ENCODE measurements around the gene SLC19A2. TPM values are rescaled to one million over a fixed set of nuclear protein-coding genes. Genes with fewer than 3 reads are reported as not detected.

The SLC19A2 gene
- total RNA-seq, 1 donor from 2014 or later = 14.1 TPM

- no peak overlapping the region for H3K27ac Mint-ChIP-seq (ENCODE audit: unreplicated experiment)
- peaks cover 75% of the 10 kb centered on the region for H3K79me2 ChIP-seq (ENCODE audit: insufficient read depth, low read length)
- H3K4me1 ChIP-seq (ENCODE audit: insufficient read depth, low read length) = peaks cover 13% of the 10 kb centered on the region
- TF ChIP-seq CTCF (IDR thresholded peaks at IDR 0.05; ENCODE audit: insufficient read depth, low read depth, low read length) (no peak), EZH2 (IDR thresholded peaks at IDR 0.05; ENCODE audit: insufficient read depth, low read length) (no peak)
- peaks cover 67% of the 10 kb centered on the region for H4K20me1 ChIP-seq (ENCODE audit: insufficient read depth, low read length)
- H3K9ac ChIP-seq (ENCODE audit: low read length) = no peak overlapping the region
- H3K36me3 ChIP-seq (ENCODE audit: insufficient read depth, low read length) = no peaks in the 10 kb centered on the region
- FAIRE-seq (no peak), DNase-seq (ENCODE audit: low read depth) (no peak)
- H3K36me3 Mint-ChIP-seq (ENCODE audit: low read depth, unreplicated experiment) = peaks cover 2% of the 10 kb centered on the region
- no peak overlapping the region for H3K27ac ChIP-seq (ENCODE audit: low read depth, low read length)
- no peak overlapping the region for H3K4me3 ChIP-seq (ENCODE audit: insufficient read depth, low read depth, low read length)
- no peak overlapping the region for H2AFZ ChIP-seq (ENCODE audit: low read depth, low read length)
- H3K4me2 ChIP-seq (ENCODE audit: low read length) = no peak overlapping the region
- H3K4me1 Mint-ChIP-seq (ENCODE audit: low read depth, unreplicated experiment) = peaks cover 27% of the 10 kb centered on the region
- no peaks in the 10 kb centered on the region for H3K9me3 Mint-ChIP-seq (ENCODE audit: unreplicated experiment)
- no peaks in the 10 kb centered on the region for H3K27me3 Mint-ChIP-seq (ENCODE audit: low read depth, unreplicated experiment)
- no peaks in the 10 kb centered on the region for H3K27me3 ChIP-seq (ENCODE audit: insufficient read depth, low read length)
- no peaks in the 10 kb centered on the region for H3K9me3 ChIP-seq (ENCODE audit: insufficient read depth, low read depth, low read length)
- H3K4me3 Mint-ChIP-seq (ENCODE audit: unreplicated experiment) = no peak overlapping the region
Measured at GRCh38 chr1:169479363-169480066, 6.2 kb downstream of the SLC19A2 start.

- Histone ChIP-seq H3K27me3 (ENCODE audit: insufficient read depth, low read length) (no peaks in the 10 kb centered on the region), H3K27ac (ENCODE audit: low read depth, low read length) (no peak overlapping the region), H3K9ac (ENCODE audit: low read length) (no peak overlapping the region), H3K4me2 (ENCODE audit: low read length) (no peak overlapping the region), H3K79me2 (ENCODE audit: insufficient read depth, low read length) (peaks cover 62% of the 10 kb centered on the region), H3K4me1 (ENCODE audit: insufficient read depth, low read length) (no peaks in the 10 kb centered on the region), H3K9me3 (ENCODE audit: insufficient read depth, low read depth, low read length) (no peaks in the 10 kb centered on the region), H3K4me3 (ENCODE audit: insufficient read depth, low read depth, low read length) (no peak overlapping the region), H2AFZ (ENCODE audit: low read depth, low read length) (no peak overlapping the region), H4K20me1 (ENCODE audit: insufficient read depth, low read length) (peaks cover 54% of the 10 kb centered on the region), H3K36me3 (ENCODE audit: insufficient read depth, low read length) (no peaks in the 10 kb centered on the region)
- H3K4me3 Mint-ChIP-seq (ENCODE audit: unreplicated experiment) = no peak overlapping the region
- H3K9me3 Mint-ChIP-seq (ENCODE audit: unreplicated experiment) = no peaks in the 10 kb centered on the region
- no peak for DNase-seq (ENCODE audit: low read depth)
- H3K4me1 Mint-ChIP-seq (ENCODE audit: low read depth, unreplicated experiment) = peaks cover 17% of the 10 kb centered on the region
- H3K36me3 Mint-ChIP-seq (ENCODE audit: low read depth, unreplicated experiment) = peaks cover 2% of the 10 kb centered on the region
- TF ChIP-seq CTCF (IDR thresholded peaks at IDR 0.05; ENCODE audit: insufficient read depth, low read depth, low read length) = no peak
- TF ChIP-seq EZH2 (IDR thresholded peaks at IDR 0.05; ENCODE audit: insufficient read depth, low read length) = no peak
- H3K27ac Mint-ChIP-seq (ENCODE audit: unreplicated experiment) = no peak overlapping the region
- H3K27me3 Mint-ChIP-seq (ENCODE audit: low read depth, unreplicated experiment) = no peaks in the 10 kb centered on the region
- FAIRE-seq = no peak
Measured at GRCh38 chr1:169478094-169478672, 7.6 kb downstream of the SLC19A2 start.

All from astrocyte (in vitro differentiated cells and primary cell).